GM20431 (cell line): ENCODE results near the gene MAP3K5.

Experiments
- in situ Hi-C: fragments of 300-500 bp; cut with MseI, MboI; formaldehyde crosslinking; loops from one replicate; pipeline ENCODE4 v1.15.0; 2020; ENCODE audit warnings: low sequenced_read_pairs; ENCODE audit not compliant: unreplicated experiment

The MAP3K5 gene

GRCh38 chr6:136752554-136752953 lies 39.7 kb downstream of the MAP3K5 start:
- in situ Hi-C loops, result no loop called here

GRCh38 chr6:136751991-136752390 lies 40.3 kb downstream of the MAP3K5 start:
- in situ Hi-C loops, result no loop called here

DNA sequence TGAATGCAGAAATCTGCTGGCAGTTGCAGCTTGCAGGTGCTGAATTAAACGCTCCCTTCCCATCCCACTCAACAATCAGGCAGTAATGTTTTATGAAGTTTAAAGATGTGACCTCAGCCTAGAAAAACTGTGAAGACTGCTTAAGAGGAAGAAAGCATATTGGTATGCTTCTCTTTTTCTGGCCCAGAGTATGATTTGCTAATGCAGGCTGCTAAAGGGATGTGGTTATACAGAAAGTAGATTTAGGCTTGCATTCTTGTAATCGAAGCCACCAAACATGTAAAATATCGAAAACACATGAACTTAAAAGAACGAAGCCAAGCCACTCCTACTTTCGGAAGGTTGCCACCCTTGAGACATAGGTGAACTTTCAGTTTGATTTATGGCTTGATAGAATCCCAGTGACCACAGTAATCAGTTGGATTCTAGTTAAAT lies 40.7 kb downstream of the MAP3K5 start:
- in situ Hi-C loops, result no loop called here

DNA sequence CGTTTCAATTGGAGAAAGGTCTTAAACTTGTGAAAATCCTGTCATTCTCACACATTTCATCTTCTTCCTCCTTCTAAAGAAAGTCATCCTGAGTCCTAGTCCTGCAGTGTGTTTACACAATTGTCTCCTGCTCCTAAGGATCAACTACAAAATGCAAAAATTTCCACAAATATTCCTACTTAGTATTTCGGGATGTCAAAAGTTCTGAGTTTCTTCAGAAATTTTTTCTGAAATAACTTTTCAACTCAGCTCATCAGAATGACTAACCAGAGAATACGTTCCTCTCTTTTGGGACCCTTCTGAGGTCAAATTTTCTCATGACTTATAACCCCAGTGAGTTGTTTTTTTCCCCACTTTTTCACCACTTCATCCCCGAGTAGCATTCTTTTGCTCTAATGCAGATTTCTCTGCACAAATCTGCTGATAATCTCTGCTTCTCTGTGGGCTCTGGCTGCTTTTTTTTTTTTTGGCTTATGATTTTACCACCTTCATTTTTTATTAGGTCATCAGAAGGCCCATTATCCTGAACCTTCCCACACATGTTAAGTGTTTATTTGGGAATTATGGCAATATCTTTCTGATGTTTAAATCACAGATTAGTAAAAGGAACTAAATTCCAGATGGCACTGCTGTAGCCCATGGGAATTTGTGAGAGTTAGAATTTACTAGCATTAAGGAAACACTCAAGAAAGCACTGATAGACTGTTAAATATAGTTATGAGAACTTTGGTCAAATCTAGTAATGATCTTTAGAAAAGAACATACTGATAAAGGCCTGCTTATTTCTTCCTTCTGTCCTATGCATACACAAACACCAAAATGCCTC lies 41.4 kb downstream of the MAP3K5 start:
- in situ Hi-C loops, result no loop called here

DNA sequence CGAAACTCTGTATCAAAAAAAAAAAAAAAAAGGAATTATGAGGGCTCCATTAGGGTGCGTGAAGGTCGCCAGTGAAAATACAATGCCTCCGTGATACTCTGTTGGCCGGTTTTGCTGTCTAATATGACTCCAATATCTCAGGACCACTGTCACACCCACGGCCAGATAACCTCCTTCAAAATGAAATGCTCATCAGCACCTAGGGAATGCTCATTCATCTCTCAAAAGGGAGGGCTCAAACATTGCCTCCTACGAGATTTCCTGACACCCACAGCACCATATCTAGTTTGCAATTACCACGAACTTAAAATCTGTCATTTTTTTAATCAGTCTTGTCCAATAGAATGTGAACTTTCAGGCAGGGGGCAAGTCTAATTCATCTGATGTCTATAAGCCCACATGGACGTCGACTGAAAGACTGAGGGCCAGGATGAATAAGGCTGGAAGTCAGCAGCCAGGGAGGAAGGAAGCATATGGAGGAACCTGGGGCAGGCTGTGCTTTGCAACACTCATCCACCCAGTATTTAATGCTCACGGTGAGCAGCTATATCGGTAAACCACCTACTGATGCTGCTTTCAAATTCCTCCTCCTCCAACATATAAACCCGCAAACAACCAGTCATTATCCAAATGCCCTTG lies 42.8 kb downstream of the MAP3K5 start:
- in situ Hi-C loops, result no loop called here

DNA sequence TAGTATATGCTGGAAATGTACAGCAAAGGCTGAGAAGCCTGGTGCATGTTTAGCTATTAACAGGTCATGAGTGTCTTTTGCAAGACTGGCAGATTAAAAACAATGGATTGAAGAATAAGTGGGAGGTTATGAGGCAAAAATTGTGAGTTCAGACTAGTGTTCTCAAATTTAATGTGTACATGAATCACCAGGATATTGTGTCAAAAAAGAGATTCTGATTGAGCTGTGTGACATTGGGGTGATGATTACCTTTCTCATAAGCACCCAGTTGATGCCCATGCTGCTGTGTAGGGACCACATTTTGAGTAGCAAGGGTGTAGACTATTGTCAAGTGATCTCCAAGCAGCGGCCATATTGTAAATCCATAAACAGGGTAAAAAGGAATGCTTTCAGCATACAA lies 44.8 kb downstream of the MAP3K5 start:
- in situ Hi-C loops, result no loop called here

GRCh38 chr6:136745300-136745699 lies 47.0 kb downstream of the MAP3K5 start:
- in situ Hi-C loops, result no loop called here

- in situ Hi-C loops, result no loop called here
These were observed 47.4 kb downstream of the MAP3K5 start for GRCh38 chr6:136744889-136745288.

- in situ Hi-C loops, result no loop called here
These were observed 50.2 kb downstream of the MAP3K5 start for GRCh38 chr6:136742125-136742524.

DNA sequence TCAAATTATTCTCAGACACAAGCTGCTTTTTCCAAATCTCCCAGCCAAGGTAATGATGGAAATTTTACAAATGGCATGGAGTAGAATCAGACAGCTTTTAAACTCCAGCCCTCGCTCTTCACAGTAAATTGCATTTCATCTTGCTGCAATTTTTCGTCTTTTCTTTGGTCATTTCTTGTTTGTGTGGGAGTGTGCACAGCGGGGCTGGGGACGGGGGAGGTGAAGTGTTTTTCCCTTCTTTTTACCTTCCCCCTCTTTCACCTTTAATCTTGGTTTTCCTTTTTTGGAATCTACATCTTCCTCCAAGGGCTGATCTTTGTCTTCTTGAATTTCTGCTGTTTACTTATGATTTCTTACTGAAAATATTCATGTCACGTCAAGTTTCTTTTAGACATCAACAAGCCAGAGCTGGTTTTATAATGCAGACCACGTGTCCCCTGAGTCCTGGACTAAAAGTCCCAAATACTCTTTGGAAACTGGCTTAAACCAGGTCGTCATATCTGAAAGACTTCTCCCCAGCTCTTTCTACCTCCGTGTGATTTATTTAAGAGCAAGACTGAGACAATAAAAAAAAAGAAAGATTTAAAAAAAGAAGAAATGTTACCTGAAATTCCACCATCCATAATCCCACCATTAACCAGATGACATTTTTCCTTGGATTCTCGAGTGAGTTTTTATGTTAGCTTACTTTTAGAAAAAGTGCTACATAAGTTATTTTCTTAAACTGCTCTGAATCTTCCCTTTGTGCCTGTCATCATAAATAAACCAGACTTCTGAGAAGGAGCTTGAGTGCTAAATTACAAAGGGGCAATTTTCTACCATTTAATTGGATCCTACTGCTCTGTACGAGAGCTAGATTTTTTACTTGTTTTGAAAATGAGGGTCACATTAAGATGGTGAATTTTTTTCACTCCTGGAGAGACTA lies 52.0 kb downstream of the MAP3K5 start:
- in situ Hi-C loops, result no loop called here

DNA sequence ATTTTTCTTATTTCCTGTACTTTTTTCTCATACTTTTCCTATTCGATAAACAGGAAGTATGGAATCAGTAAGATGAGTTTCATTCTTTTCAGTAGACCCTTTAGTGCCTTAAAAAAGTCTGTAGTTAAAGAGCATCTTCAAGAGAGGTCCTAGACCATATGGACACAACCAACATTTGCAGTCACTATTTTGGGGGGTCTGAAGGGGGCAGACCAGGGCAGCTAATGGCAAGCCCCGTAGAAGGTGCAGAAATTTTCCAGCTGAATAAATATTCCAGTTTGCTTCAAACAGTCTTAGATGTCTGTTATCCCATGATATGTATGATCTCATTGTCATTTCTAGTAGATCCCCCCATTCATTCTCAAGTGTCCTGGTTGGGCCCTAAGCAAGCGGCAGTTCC lies 52.8 kb downstream of the MAP3K5 start:
- in situ Hi-C loops, result no loop called here

DNA sequence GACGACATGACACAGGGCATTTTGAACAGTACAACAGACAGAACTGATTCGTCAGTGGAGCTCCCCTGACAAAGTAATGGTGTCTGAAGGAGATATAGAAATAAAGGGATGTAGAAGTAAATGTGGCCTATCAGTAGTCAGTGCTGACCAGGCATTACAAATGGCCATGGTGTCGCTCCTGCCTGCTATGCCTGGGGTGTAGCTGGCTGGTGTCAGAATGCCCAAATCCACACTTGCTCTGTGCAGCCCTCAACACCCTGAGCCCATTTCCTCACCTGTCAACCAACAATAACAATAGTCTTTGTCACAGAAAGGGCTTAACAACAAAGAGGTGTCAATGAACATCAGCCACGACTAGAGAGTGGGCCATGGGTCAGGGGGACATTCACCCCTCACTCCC lies 53.2 kb downstream of the MAP3K5 start:
- in situ Hi-C loops, result no loop called here

- in situ Hi-C loops, result no loop called here
These were observed 53.6 kb downstream of the MAP3K5 start for GRCh38 chr6:136738692-136739057.

DNA sequence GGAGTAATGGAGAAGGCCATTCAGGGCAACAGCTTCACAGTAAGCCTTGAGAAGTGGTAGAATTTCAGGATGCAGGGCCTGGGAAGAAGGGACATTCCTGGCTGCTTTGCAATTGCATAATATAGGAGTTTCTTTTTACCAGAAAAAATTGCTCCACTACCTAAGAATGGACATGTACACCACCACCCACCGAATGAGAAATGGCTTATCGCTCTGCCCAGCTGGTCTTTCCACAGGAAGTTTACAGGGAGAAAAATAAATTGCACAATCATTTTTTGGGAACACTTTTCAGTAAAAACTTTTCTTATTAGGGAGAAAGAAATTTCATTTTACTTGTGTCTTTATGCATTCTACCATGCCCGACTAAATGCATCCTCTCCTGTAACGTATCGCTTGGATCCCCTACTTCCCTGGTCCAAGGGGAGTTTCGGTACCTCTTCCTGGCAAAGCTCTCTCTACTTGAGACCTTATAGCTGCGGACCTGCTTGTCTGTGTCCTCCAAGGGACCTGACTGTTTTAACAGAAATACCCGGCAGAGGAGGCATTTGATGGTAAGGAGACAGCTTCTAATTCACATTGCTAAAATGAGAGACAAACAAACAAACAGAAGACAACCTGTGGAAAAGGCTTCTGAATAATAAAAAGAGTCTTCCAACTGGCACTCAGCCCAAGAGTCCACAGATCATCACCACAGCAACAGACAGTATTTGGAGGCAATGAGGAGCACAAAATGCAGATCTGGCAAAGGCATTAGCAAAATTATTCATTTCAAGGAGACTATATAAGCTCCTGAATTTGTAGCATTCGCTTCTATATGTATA lies 54.2 kb downstream of the MAP3K5 start:
- in situ Hi-C loops, result no loop called here

GRCh38 chr6:136737374-136737844 lies 54.9 kb downstream of the MAP3K5 start:
- in situ Hi-C loops, result no loop called here

GRCh38 chr6:136736281-136736960 lies 55.9 kb downstream of the MAP3K5 start:
- in situ Hi-C loops, result no loop called here

- in situ Hi-C loops, result no loop called here
These were observed 57.3 kb downstream of the MAP3K5 start for GRCh38 chr6:136734977-136735376.

- in situ Hi-C loops, result no loop called here
These were observed 59.4 kb downstream of the MAP3K5 start for GRCh38 chr6:136732889-136733288.

- in situ Hi-C loops, result no loop called here
These were observed 62.4 kb downstream of the MAP3K5 start for GRCh38 chr6:136729832-136730231.
